ENCODE results near the gene SDK2. TPM values are rescaled to one million over a fixed set of nuclear protein-coding genes. Genes with fewer than 3 reads are reported as not detected.

Gene SDK2
- polyA plus RNA-seq, 1 of the 3 experiments (the other 2 are of a cell fraction): 0.02 TPM

DNA sequence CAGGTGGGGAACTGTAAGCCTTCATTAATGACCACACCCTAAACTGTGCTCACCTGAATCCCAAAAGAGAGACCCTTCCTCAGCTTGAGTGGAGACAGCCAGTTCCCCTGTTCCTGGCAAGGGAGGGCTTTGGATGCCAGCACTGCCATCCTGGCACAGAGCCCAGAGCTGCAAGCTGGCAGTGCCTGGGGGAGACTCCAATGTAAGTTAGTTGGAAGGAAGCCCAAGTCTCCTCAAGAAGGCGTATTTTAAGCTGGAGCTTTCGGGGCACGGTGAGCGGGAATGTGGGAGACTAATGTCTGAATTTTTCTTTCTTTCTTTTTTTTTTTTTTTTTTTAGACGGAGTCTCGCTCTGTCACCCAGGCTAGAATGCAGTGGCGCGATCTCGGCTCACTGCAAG is 337.1 kb downstream of the SDK2 start:
- POLR2A ChIA-PET: interaction anchor here (1.2 to 1.5 kb wide), 2 partner anchors 9 to 50 kb away, joined by 4 to 5 read pairs; no protein-coding TSS in a partner anchor
- H3K9me2 ChIP-seq: no peaks in the 10 kb centered on the region
- H3K36me3 ChIP-seq (replicated peaks in 1 of 2; ENCODE audit: control insufficient read depth in 1 of 2, insufficient read depth in 2 of 2, low read length in 1 of 2): peaks cover 0 to 8% of the 10 kb centered on the region in 2 experiments
- peak overlapping the region; percentile 98 for H3K4me2 ChIP-seq
- peaks cover 91% of the 10 kb centered on the region for H3K79me2 ChIP-seq (ENCODE audit: insufficient read depth)
- CTCF ChIA-PET: interaction anchor here (0.9 to 5.8 kb wide), 7 partner anchors 9 to 118 kb away, joined by 3 to 84 read pairs (median 6); no protein-coding TSS in a partner anchor
- H3K27me3 ChIP-seq (ENCODE audit: insufficient read depth): no peaks in the 10 kb centered on the region
- WGBS (ENCODE audit: low lambda C conversion rate): 77% methylated on average over 9 of the region's 9 CpGs
- H3F3A ChIP-seq (replicated peaks; ENCODE audit: insufficient read depth): peaks cover 54% of the 10 kb centered on the region
- peaks cover 54 to 66% of the 10 kb centered on the region in 2 experiments; a peak in 3 of 4 replicates for H3K4me1 ChIP-seq (ENCODE audit: control insufficient read depth in 1 of 2, insufficient read depth in 2 of 2, low read depth in 1 of 2, low read length in 1 of 2)
- no peak overlapping the region; the same call in 1 of the 2 replicates for H3K9ac ChIP-seq
- no peak overlapping the region for H3K4me3 ChIP-seq (ENCODE audit: low read depth in 2 of 2, low read length in 1 of 2)
- peak overlapping the region; percentile 30 to 96; a peak in 3 of 4 replicates for H3K27ac ChIP-seq (ENCODE audit: low read depth in 2 of 2, low read length in 1 of 2)
- no peaks in the 10 kb centered on the region for H3K9me3 ChIP-seq
- H2AFZ ChIP-seq (ENCODE audit: low read depth): no peak overlapping the region
- DNase-seq: no peak
- peaks cover 5% of the 10 kb centered on the region for H4K20me1 ChIP-seq (ENCODE audit: insufficient read depth)
- TF ChIP-seq TCF12 (IDR thresholded peaks at IDR 0.05) (peak; percentile 67), MXI1 (IDR thresholded peaks at IDR 0.05; ENCODE audit: low read depth, low read length) (no peak), EP300 (IDR thresholded peaks at IDR 0.05; ENCODE audit: borderline replicate concordance in 1 of 2, low read depth in 1 of 2, low read length in 1 of 2) (peak in 1 of 2 experiments; percentile 32; a peak in 1 of 4 replicates), JUND (IDR thresholded peaks at IDR 0.05) (no peak), NRF1 (IDR thresholded peaks at IDR 0.05; ENCODE audit: low read depth, low read length) (no peak), MEF2A (IDR thresholded peaks at IDR 0.05; ENCODE audit: borderline replicate concordance, low read depth) (no peak), RCOR1 (IDR thresholded peaks at IDR 0.05; ENCODE audit: low read length) (peak; percentile 78), YY1 (IDR thresholded peaks at IDR 0.05; ENCODE audit: low read depth) (no peak), CHD2 (IDR thresholded peaks at IDR 0.05; ENCODE audit: low read length, partially characterized antibody) (no peak), TEAD4 (IDR thresholded peaks at IDR 0.05; ENCODE audit: borderline replicate concordance, insufficient read depth) (peak; percentile 47; the same call in 1 of the 2 replicates), SIN3A (IDR thresholded peaks at IDR 0.05; ENCODE audit: borderline replicate concordance, low read depth, low read length) (no peak), NFIC (IDR thresholded peaks at IDR 0.05; ENCODE audit: borderline replicate concordance) (peak; percentile 97)
- TF ChIP-seq, protein P1, sequence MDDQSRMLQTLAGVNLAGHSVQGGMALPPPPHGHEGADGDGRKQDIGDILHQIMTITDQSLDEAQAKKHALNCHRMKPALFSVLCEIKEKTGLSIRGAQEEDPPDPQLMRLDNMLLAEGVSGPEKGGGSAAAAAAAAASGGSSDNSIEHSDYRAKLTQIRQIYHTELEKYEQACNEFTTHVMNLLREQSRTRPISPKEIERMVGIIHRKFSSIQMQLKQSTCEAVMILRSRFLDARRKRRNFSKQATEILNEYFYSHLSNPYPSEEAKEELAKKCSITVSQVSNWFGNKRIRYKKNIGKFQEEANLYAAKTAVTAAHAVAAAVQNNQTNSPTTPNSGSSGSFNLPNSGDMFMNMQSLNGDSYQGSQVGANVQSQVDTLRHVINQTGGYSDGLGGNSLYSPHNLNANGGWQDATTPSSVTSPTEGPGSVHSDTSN (IDR thresholded peaks at IDR 0.05): peak; percentile 41; the same call in 1 of the 2 replicates
- TF ChIP-seq, protein P2, sequence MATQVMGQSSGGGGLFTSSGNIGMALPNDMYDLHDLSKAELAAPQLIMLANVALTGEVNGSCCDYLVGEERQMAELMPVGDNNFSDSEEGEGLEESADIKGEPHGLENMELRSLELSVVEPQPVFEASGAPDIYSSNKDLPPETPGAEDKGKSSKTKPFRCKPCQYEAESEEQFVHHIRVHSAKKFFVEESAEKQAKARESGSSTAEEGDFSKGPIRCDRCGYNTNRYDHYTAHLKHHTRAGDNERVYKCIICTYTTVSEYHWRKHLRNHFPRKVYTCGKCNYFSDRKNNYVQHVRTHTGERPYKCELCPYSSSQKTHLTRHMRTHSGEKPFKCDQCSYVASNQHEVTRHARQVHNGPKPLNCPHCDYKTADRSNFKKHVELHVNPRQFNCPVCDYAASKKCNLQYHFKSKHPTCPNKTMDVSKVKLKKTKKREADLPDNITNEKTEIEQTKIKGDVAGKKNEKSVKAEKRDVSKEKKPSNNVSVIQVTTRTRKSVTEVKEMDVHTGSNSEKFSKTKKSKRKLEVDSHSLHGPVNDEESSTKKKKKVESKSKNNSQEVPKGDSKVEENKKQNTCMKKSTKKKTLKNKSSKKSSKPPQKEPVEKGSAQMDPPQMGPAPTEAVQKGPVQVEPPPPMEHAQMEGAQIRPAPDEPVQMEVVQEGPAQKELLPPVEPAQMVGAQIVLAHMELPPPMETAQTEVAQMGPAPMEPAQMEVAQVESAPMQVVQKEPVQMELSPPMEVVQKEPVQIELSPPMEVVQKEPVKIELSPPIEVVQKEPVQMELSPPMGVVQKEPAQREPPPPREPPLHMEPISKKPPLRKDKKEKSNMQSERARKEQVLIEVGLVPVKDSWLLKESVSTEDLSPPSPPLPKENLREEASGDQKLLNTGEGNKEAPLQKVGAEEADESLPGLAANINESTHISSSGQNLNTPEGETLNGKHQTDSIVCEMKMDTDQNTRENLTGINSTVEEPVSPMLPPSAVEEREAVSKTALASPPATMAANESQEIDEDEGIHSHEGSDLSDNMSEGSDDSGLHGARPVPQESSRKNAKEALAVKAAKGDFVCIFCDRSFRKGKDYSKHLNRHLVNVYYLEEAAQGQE (IDR thresholded peaks at IDR 0.05; ENCODE audit: low read depth, low read length): no peak
- TF ChIP-seq, protein P3, sequence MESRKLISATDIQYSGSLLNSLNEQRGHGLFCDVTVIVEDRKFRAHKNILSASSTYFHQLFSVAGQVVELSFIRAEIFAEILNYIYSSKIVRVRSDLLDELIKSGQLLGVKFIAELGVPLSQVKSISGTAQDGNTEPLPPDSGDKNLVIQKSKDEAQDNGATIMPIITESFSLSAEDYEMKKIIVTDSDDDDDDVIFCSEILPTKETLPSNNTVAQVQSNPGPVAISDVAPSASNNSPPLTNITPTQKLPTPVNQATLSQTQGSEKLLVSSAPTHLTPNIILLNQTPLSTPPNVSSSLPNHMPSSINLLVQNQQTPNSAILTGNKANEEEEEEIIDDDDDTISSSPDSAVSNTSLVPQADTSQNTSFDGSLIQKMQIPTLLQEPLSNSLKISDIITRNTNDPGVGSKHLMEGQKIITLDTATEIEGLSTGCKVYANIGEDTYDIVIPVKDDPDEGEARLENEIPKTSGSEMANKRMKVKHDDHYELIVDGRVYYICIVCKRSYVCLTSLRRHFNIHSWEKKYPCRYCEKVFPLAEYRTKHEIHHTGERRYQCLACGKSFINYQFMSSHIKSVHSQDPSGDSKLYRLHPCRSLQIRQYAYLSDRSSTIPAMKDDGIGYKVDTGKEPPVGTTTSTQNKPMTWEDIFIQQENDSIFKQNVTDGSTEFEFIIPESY (IDR thresholded peaks at IDR 0.05; ENCODE audit: borderline replicate concordance, low read depth): peak; percentile 43; the same call in 1 of the 2 replicates
- TF ChIP-seq, protein P4, sequence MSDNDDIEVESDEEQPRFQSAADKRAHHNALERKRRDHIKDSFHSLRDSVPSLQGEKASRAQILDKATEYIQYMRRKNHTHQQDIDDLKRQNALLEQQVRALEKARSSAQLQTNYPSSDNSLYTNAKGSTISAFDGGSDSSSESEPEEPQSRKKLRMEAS (IDR thresholded peaks at IDR 0.05; ENCODE audit: low read depth): no peak
- TF ChIP-seq, protein P5, sequence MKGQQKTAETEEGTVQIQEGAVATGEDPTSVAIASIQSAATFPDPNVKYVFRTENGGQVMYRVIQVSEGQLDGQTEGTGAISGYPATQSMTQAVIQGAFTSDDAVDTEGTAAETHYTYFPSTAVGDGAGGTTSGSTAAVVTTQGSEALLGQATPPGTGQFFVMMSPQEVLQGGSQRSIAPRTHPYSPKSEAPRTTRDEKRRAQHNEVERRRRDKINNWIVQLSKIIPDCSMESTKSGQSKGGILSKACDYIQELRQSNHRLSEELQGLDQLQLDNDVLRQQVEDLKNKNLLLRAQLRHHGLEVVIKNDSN (IDR thresholded peaks at IDR 0.05; ENCODE audit: borderline replicate concordance, low read depth): no peak
- TF ChIP-seq, protein P6, sequence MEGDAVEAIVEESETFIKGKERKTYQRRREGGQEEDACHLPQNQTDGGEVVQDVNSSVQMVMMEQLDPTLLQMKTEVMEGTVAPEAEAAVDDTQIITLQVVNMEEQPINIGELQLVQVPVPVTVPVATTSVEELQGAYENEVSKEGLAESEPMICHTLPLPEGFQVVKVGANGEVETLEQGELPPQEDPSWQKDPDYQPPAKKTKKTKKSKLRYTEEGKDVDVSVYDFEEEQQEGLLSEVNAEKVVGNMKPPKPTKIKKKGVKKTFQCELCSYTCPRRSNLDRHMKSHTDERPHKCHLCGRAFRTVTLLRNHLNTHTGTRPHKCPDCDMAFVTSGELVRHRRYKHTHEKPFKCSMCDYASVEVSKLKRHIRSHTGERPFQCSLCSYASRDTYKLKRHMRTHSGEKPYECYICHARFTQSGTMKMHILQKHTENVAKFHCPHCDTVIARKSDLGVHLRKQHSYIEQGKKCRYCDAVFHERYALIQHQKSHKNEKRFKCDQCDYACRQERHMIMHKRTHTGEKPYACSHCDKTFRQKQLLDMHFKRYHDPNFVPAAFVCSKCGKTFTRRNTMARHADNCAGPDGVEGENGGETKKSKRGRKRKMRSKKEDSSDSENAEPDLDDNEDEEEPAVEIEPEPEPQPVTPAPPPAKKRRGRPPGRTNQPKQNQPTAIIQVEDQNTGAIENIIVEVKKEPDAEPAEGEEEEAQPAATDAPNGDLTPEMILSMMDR (IDR thresholded peaks at IDR 0.05): no peak
